Common myeloid progenitor, CD34-positive (primary cell): ENCODE measurements around the gene CDON.
A peak's percentile ranks its signal among the peaks of the same experiment; 100 is the strongest.

Experiments
- CTCF ChIA-PET: fragments of 350-600 bp; sonication (Branson Sonifier 250); formaldehyde crosslinking; loops from one replicate; lab custom pipeline; 2021; ENCODE audit warnings: antibody characterized with exemption; lab: Charles Lee
- POLR2A ChIA-PET: fragments of 350-600 bp; sonication (Branson Sonifier 250); formaldehyde crosslinking; loops from one replicate; lab custom pipeline; 2021; ENCODE audit warnings: antibody characterized with exemption; lab: Charles Lee
- DNase-seq, 3 donors: peaks; one replicate each; pipeline versions ENCODE4 v3.0.0 to v3.0.0-alpha.2; 2013
- H3K27ac ChIP-seq, 2 experiments: 1 replicate in 1 of 2; 2 replicates in 1 of 2; pipeline ENCODE4 v1.7.0; 2013; ENCODE audit warnings: inconsistent platforms in 2 of 2, low read length in 2 of 2, mild to moderate bottlenecking in 2 of 2, low read depth in 1 of 2, moderate library complexity in 1 of 2; ENCODE audit not compliant: severe bottlenecking in 2 of 2, insufficient read depth in 1 of 2, poor library complexity in 1 of 2
- H3K27me3 ChIP-seq, 5 experiments: replicated peaks in 2 of 5; 1 replicate in 3 of 5; 2 replicates in 2 of 5; pipeline versions ENCODE4 v1.6.1 to v1.7.0; 2013; ENCODE audit warnings: low read length in 4 of 5, mild to moderate bottlenecking in 2 of 5, moderate library complexity in 2 of 5, inconsistent platforms in 1 of 5; ENCODE audit not compliant: insufficient read depth in 5 of 5, control insufficient read depth in 4 of 5
- H3K36me3 ChIP-seq, 4 experiments: 1 replicate in 2 of 4; 2 replicates in 2 of 4; pipeline versions ENCODE4 v1.6.1 to v1.7.0; 2013; ENCODE audit warnings: low read length in 3 of 4, control low read depth in 1 of 4, mild to moderate bottlenecking in 1 of 4; ENCODE audit not compliant: control insufficient read depth in 4 of 4, insufficient read depth in 4 of 4
- H3K4me1 ChIP-seq, 4 experiments: 1 replicate in 3 of 4; 2 replicates in 1 of 4; pipeline versions ENCODE4 v1.6.1 to v1.7.1; 2013; ENCODE audit warnings: low read length in 3 of 4, mild to moderate bottlenecking in 3 of 4, control low read depth in 1 of 4, inconsistent platforms in 1 of 4, moderate library complexity in 1 of 4; ENCODE audit not compliant: control insufficient read depth in 4 of 4, insufficient read depth in 4 of 4; ENCODE audit errors: control extremely low read depth in 1 of 4
- H3K4me3 ChIP-seq, 7 experiments: 1 replicate in 4 of 7; 2 replicates in 3 of 7; pipeline versions ENCODE4 v1.5.1 to v1.7.0; 2013; ENCODE audit warnings: mild to moderate bottlenecking in 7 of 7, low read length in 6 of 7, moderate library complexity in 6 of 7, inconsistent platforms in 2 of 7, low read depth in 2 of 7, control low read depth in 1 of 7; ENCODE audit not compliant: insufficient read depth in 4 of 7, control insufficient read depth in 1 of 7; ENCODE audit errors: extremely low read depth in 1 of 7
- H3K9me3 ChIP-seq, 5 experiments: 1 replicate in 4 of 5; 2 replicates in 1 of 5; pipeline versions ENCODE4 v1.6.1 to v1.7.1; 2013; ENCODE audit warnings: low read length in 4 of 5, mild to moderate bottlenecking in 2 of 5, inconsistent platforms in 1 of 5, low read depth in 1 of 5, moderate library complexity in 1 of 5; ENCODE audit not compliant: control insufficient read depth in 4 of 5, insufficient read depth in 2 of 5; ENCODE audit errors: control extremely low read depth in 1 of 5
- WGBS: methylation state at CpG from one replicate; pipeline ENCODE4 v1.1.5; 2013; ENCODE audit not compliant: insufficient coverage; 5-methylcytosine and 5-hydroxymethylcytosine counted together

The CDON gene

DNA sequence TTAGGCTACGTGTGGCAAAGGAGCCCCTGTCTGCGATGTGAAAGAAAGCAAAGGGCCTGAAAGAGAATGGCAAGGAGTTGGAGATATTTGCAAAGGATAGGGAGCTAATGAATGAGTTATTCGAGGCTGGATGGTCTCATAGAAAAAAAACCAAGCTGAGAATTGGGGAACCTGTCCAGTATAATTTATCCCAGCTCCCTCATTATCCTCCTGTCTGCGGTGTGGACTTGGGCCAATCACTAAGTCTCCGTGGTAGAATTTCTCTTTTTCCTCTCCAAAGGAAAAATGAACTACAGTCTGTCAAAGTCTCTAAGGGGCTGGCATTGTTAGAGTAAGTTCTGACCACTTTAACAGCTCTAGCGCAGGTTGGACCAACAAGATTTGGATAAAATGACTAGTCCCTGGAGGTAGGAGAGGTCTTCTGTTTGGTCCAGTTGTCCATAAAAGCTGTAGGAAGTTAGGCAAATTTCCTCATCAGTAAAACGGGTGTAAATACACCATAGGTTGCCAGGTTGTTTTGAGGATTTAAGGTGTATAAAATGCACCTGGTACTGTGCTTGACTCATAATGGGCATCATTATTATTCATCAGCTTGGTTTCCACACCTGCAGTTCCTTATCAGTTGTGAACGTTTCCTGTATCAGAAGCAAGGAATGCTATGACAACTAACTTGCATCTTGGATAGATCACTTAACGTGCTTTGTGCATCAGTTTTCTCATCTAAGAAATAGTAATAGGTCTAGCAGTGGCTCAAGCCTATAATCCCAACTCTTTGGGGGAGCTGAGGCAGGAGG, 10.3 kb upstream of the CDON start:
- Histone ChIP-seq H3K27me3 (peaks cover 0 to 45% (median 7%) of the 10 kb centered on the region in 5 experiments), H3K36me3 (no peaks in the 10 kb centered on the region), H3K4me3 (no peak overlapping the region), H3K4me1 (no peaks in the 10 kb centered on the region), H3K27ac (no peak overlapping the region), H3K9me3 (no peaks in the 10 kb centered on the region)
- 70% methylated on average over 7 of the region's 9 CpGs for WGBS
- DNase-seq = no peak
- POLR2A ChIA-PET = no interaction called here
- CTCF ChIA-PET = no interaction called here

DNA sequence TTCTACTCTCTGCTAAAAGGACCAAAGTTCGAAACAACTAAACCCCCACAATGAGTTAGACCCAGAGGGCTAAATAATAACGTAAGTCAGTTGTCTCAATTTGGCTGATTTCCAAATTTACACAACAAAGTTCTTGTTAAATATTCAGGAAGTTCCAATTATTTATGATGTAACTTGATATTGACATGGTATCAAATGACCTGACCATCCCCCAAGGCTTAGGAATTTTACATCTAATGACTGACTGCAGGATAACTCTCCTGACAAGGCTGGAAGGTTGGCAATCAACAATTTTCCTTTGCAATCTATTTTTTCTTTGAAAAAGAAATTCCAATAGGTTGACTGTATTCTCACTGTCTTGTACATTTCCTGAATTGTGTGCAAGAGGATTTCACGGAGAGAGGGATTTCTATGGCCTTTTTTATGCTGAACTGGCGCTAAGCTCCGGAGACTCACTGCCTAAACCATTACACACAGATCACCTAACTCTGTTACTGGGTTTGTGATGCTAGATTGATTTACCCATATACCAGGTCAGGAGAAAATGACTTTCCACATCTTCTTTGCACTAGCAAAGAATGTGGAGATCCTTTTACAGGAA, 9.6 kb upstream of the CDON start:
- no peaks in the 10 kb centered on the region for H3K4me1 ChIP-seq
- no peaks in the 10 kb centered on the region for H3K9me3 ChIP-seq
- H3K4me3 ChIP-seq = no peak overlapping the region
- ChIA-PET POLR2A (no interaction called here), CTCF (no interaction called here)
- DNase-seq = no peak
- H3K27ac ChIP-seq = no peak overlapping the region
- H3K27me3 ChIP-seq = peaks cover 0 to 45% (median 7%) of the 10 kb centered on the region in 5 experiments
- no peaks in the 10 kb centered on the region for H3K36me3 ChIP-seq
- WGBS = no CpG with 5 or more reads among the region's 5 CpGs

DNA sequence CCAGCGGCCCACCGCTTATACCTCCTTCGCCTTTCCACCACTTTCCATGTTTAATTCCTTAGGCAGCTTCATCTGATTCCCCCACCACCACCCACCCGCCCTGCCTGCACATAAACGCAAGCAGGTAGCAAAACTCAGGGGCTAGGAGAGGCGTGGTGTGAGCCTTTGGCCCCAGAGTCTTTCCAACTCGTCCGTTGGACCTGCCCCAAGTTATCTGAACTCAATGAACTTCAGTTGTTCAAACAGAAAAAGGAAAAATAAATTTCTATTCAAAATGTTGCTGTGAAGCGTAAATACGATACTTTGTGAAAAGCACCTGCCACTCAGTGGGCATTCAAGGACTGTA, 814 bp upstream of the CDON start:
- Histone ChIP-seq H3K27ac (no peak overlapping the region), H3K4me3 (peak overlapping the region in 3 of 7 experiments; percentile 19 to 65 (median 48)), H3K4me1 (peaks cover 0 to 11% (median 10%) of the 10 kb centered on the region in 4 experiments), H3K36me3 (no peaks in the 10 kb centered on the region), H3K9me3 (no peaks in the 10 kb centered on the region), H3K27me3 (peaks cover 17 to 44% (median 27%) of the 10 kb centered on the region in 5 experiments)
- CTCF ChIA-PET = interaction anchor here (0.8 kb wide), 1 partner anchor 19 kb away, joined by 3 read pairs; no protein-coding TSS in a partner anchor
- POLR2A ChIA-PET = no interaction called here
- WGBS = 3% methylated on average over 5 of the region's 10 CpGs
- DNase-seq = no peak

DNA sequence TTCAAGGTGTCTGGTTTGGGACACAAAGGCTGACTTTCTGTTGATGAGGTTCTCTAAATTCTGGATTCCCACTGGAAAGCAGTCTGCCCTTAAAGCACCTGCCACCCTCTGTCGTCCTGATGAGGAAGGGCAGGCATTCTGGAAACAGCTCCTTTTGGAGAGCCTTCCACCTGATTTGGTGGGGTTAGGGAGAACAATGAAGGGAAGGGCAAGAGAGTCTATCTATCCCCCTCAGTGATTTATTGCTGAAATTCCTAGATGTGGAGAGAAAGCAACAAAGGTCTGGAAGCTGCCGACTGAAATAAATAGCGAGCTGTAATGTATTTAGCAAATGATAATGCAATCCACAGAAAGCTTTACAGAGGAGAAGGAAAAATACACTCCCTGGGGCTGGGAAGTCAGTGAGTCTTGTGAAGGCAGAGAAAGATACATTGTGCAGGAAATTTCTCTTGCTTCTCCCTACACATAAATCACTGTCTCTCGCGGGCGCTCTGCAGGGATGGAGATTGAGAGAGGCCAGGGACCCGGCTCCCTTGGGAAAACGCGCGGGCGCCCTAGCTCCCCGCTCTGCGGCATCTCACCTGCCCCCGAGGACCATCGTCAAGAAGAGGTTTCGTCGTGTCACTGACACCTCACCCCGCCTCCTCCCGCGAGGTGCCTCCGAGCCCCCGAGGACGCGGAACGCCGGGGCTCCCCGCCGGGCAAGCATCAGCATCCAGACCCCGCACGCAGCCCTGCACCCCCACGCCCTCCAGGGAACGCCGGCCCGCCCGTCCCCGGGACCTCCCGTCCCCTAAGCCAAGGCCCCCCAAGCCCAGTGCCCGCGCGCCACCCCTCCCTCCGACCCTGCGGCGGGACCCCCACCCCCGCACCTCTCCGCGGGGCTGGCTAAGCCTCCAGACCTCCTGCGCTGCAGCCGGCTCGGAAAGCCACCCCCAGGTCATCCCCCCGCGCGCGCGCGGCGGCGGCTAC, 673 bp downstream of the CDON start:
- H3K27ac ChIP-seq = no peak overlapping the region
- H3K36me3 ChIP-seq = no peaks in the 10 kb centered on the region
- peaks cover 0 to 11% (median 10%) of the 10 kb centered on the region in 4 experiments for H3K4me1 ChIP-seq
- peak overlapping the region; percentile 40 to 84 (median 65) for H3K4me3 ChIP-seq
- DNase-seq = no peak
- CTCF ChIA-PET = interaction anchor here (0.7 to 1.2 kb wide), 3 partner anchors 121 to 610 kb away, joined by 3 read pairs; no protein-coding TSS in a partner anchor
- H3K27me3 ChIP-seq = peaks cover 25 to 59% (median 39%) of the 10 kb centered on the region in 5 experiments
- 2% methylated on average over 30 of the region's 57 CpGs for WGBS
- POLR2A ChIA-PET = no interaction called here
- no peaks in the 10 kb centered on the region for H3K9me3 ChIP-seq

DNA sequence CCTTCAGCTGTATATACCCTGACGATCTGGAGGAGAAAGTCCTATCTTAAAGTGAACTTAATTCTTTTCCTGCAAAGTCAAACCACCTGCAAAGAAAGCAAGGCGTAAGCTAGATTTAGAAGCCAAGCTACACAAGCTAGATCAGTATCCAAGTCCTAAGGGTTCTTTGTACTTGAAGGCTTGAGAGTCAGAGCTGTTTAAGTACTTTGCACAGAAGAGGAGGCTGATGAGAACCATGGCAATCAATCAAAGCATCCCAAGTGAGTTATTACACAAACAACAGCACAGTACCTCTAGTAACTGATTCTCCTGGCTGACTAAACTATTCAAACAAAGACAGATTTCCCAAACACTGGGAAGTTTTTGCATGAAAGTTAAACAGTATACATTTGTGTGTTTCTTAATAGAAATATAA, 1.9 kb downstream of the CDON start:
- DNase-seq = no peak
- ChIA-PET POLR2A (no interaction called here), CTCF (no interaction called here)
- WGBS = 100% methylated on average over 1 of the region's 2 CpGs
- Histone ChIP-seq H3K27me3 (peaks cover 25 to 71% (median 41%) of the 10 kb centered on the region in 5 experiments), H3K4me1 (peaks cover 0 to 11% (median 10%) of the 10 kb centered on the region in 4 experiments), H3K9me3 (no peaks in the 10 kb centered on the region), H3K36me3 (no peaks in the 10 kb centered on the region), H3K4me3 (no peak overlapping the region), H3K27ac (no peak overlapping the region)

DNA sequence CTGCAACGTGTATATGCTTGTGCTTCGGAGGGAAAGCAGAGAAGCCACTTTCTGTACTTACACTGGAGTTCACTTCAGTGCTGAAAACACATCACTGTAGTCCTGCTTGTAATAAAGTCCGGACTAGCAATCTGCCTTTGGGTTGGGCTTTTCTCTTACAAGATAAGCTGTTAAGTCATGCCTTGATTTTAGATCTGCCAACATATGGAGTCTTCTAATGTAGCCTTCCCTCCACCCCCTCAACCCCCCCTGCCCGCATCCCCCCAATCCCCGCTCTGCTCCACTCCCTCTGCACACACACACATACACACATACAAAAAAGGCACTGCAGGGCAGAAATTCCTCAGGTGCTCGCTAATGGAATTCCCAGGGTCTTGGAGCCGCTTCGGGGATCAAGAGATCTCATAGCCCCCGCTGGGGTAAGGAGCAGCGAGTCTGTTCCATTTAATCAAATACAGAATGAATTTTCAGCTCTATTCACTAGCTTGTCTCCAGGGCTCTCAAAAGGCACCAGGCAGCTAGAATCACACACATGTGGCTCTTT, 3.4 kb downstream of the CDON start:
- H3K4me3 ChIP-seq = no peak overlapping the region
- H3K27me3 ChIP-seq = peaks cover 25 to 81% (median 43%) of the 10 kb centered on the region in 5 experiments
- no peak overlapping the region for H3K27ac ChIP-seq
- no peaks in the 10 kb centered on the region for H3K36me3 ChIP-seq
- POLR2A ChIA-PET = no interaction called here
- H3K4me1 ChIP-seq = peaks cover 0 to 11% (median 10%) of the 10 kb centered on the region in 4 experiments
- DNase-seq = no peak
- H3K9me3 ChIP-seq = no peaks in the 10 kb centered on the region
- WGBS = 36% methylated on average over 7 of the region's 10 CpGs
- CTCF ChIA-PET = no interaction called here
